Neural cell (in vitro differentiated cells): ENCODE data around the gene RASD1. TPM values are rescaled to one million over a fixed set of nuclear protein-coding genes. Genes with fewer than 3 reads are reported as not detected.

Experiments
- H2AFZ ChIP-seq: fragments of 200-600, 300-800 bp; sonication (generic), shearing (Covaris generic); 2 replicates; pipeline ENCODE4 v1.6.0; 2014; ENCODE audit warnings: low read depth, mild to moderate bottlenecking, antibody characterized with exemption, low read length, moderate library complexity
- H3F3A ChIP-seq: fragments of 200-600 bp; shearing (Covaris generic); 2 replicates; pipeline ENCODE4 v1.6.1; 2016; ENCODE audit warnings: mild to moderate bottlenecking, moderate library complexity, mixed read lengths, antibody characterized with exemption, low read length; ENCODE audit not compliant: insufficient read depth, poor library complexity, severe bottlenecking
- H3K27ac ChIP-seq: fragments of 200-600, 300-800 bp; sonication (generic), shearing (Covaris generic); 2 replicates; pipeline ENCODE4 v1.5.1; 2014; ENCODE audit warnings: mild to moderate bottlenecking, low read length, moderate library complexity
- H3K27me3 ChIP-seq: fragments of 300-800, 200-600 bp; sonication (generic), shearing (Covaris generic); 2 replicates; pipeline ENCODE4 v1.6.0; 2014; ENCODE audit warnings: mild to moderate bottlenecking, low read depth, low read length, moderate library complexity; ENCODE audit not compliant: insufficient read depth
- H3K36me3 ChIP-seq: fragments of 300-800, 200-600 bp; sonication (generic), shearing (Covaris generic); 2 replicates; pipeline ENCODE4 v1.5.1; 2014; ENCODE audit warnings: mild to moderate bottlenecking, antibody characterized with exemption, low read length, moderate library complexity; ENCODE audit not compliant: insufficient read depth
- H3K4me2 ChIP-seq: fragments of 300-800, 200-600 bp; sonication (generic), shearing (Covaris generic); 2 replicates; pipeline ENCODE4 v1.6.0; 2014; ENCODE audit warnings: mild to moderate bottlenecking, low read length
- H3K4me3 ChIP-seq: fragments of 300-800, 200-600 bp; sonication (generic), shearing (Covaris generic); 2 replicates; pipeline ENCODE4 v1.5.1; 2014; ENCODE audit warnings: mild to moderate bottlenecking, low read length, moderate library complexity
- H3K79me2 ChIP-seq: fragments of 200-600 bp; shearing (Covaris generic); replicated peaks from 2 replicates; pipeline ENCODE4 v1.6.0; 2014; ENCODE audit warnings: mild to moderate bottlenecking, low read length, moderate library complexity; ENCODE audit not compliant: insufficient read depth
- H3K9ac ChIP-seq: fragments of 300-800, 200-600 bp; sonication (generic), shearing (Covaris generic); 2 replicates; pipeline ENCODE4 v1.6.1; 2016; ENCODE audit warnings: mild to moderate bottlenecking, low read length, mixed read lengths
- H3K9me2 ChIP-seq: fragments of 200-600 bp; shearing (Covaris generic); 2 replicates; pipeline ENCODE4 v1.6.1; 2016; ENCODE audit warnings: mild to moderate bottlenecking, low read length, mixed read lengths; ENCODE audit not compliant: insufficient read depth
- H3K9me3 ChIP-seq: fragments of 200-600, 300-800 bp; sonication (generic), shearing (Covaris generic); 2 replicates; pipeline ENCODE4 v1.6.1; 2016; ENCODE audit warnings: mild to moderate bottlenecking, mixed run types, low read length, moderate library complexity, mixed read lengths
- H4K20me1 ChIP-seq: fragments of 200-600 bp; shearing (Covaris generic); 2 replicates; pipeline ENCODE4 v1.6.1; 2016; ENCODE audit warnings: mild to moderate bottlenecking, mixed run types; ENCODE audit not compliant: insufficient read depth
- CTCF ChIP-seq: fragments of 450-650 bp; IDR thresholded peaks from 2 replicates; pipeline ENCODE4 v1.5.1; 2014; ENCODE audit warnings: antibody characterized with exemption, mild to moderate bottlenecking, moderate library complexity; ENCODE audit not compliant: poor library complexity, severe bottlenecking
- EP300 ChIP-seq: fragments of 450-650 bp; conservative IDR thresholded peaks from 2 replicates; pipeline ENCODE4 v1.6.1; 2014; ENCODE audit warnings: antibody characterized with exemption, mild to moderate bottlenecking, moderate library complexity; ENCODE audit not compliant: poor library complexity, severe bottlenecking
- EZH2 ChIP-seq: fragments of 200-600, 300-800 bp; shearing (Covaris generic), sonication (generic); IDR thresholded peaks from 2 replicates; pipeline ENCODE4 v1.6.1; 2014; ENCODE audit warnings: antibody characterized with exemption, low read length, borderline replicate concordance, mild to moderate bottlenecking; ENCODE audit not compliant: insufficient read depth, poor library complexity, severe bottlenecking
- MXI1 ChIP-seq: fragments of 450-650 bp; conservative IDR thresholded peaks from 2 replicates; pipeline ENCODE4 v1.6.1; 2014; ENCODE audit warnings: antibody characterized with exemption, mild to moderate bottlenecking; ENCODE audit not compliant: poor library complexity, severe bottlenecking
- POLR2AphosphoS5 ChIP-seq: IDR thresholded peaks from 2 replicates; pipeline ENCODE4 v1.6.1; 2012
- RAD21 ChIP-seq: fragments of 450-650 bp; conservative IDR thresholded peaks from 2 replicates; pipeline ENCODE4 v1.6.1; 2014; ENCODE audit warnings: antibody characterized with exemption, mild to moderate bottlenecking, moderate library complexity
- REST ChIP-seq: IDR thresholded peaks from 2 replicates; pipeline ENCODE4 v1.6.1; 2012; ENCODE audit warnings: borderline replicate concordance
- SMC3 ChIP-seq: fragments of 450-650 bp; conservative IDR thresholded peaks from 2 replicates; pipeline ENCODE4 v1.6.1; 2014; ENCODE audit warnings: antibody characterized with exemption, mild to moderate bottlenecking, moderate library complexity; ENCODE audit not compliant: poor library complexity
- TAF1 ChIP-seq: IDR thresholded peaks from 2 replicates; pipeline ENCODE4 v1.6.1; 2012; ENCODE audit warnings: low read depth
- polyA plus RNA-seq: library from polyadenylated mRNA; depleted of rRNA; stranded (reverse); fragments of >200 nt; gene quantifications from 2 replicates; pipeline ENCODE4 v1.2.3, GENCODE V29; 2014

RASD1 gene
- polyA plus RNA-seq, 1 donor from 2014 or later = 57.7 TPM

GRCh38 chr17:17545031-17545820 lies 49.0 kb upstream of the RASD1 start:
- Histone ChIP-seq H3K9ac (no peak overlapping the region), H3K4me3 (no peak overlapping the region), H4K20me1 (no peaks in the 10 kb centered on the region), H3K9me2 (no peaks in the 10 kb centered on the region), H3K36me3 (no peaks in the 10 kb centered on the region), H2AFZ (no peak overlapping the region), H3K4me2 (no peak overlapping the region), H3K9me3 (no peaks in the 10 kb centered on the region), H3K79me2 (no peaks in the 10 kb centered on the region), H3F3A (no peaks in the 10 kb centered on the region), H3K27ac (no peak overlapping the region), H3K27me3 (no peaks in the 10 kb centered on the region)
- TF ChIP-seq CTCF (no peak), MXI1 (no peak), REST (no peak), EP300 (no peak), POLR2AphosphoS5 (no peak), RAD21 (no peak), SMC3 (no peak), TAF1 (no peak), EZH2 (no peak)

- Histone ChIP-seq H3K27ac (no peak overlapping the region), H3K27me3 (no peaks in the 10 kb centered on the region), H3K4me2 (no peak overlapping the region), H3F3A (no peaks in the 10 kb centered on the region), H3K9me3 (no peaks in the 10 kb centered on the region), H2AFZ (no peak overlapping the region), H3K9ac (no peak overlapping the region), H4K20me1 (no peaks in the 10 kb centered on the region), H3K36me3 (no peaks in the 10 kb centered on the region), H3K4me3 (no peak overlapping the region), H3K9me2 (no peaks in the 10 kb centered on the region), H3K79me2 (no peaks in the 10 kb centered on the region)
- TF ChIP-seq SMC3 (no peak), EP300 (no peak), CTCF (no peak)
Observed at GRCh38 chr17:17542906-17543635, 46.9 kb upstream of the RASD1 start.
